A549 (cell line): Measurements from ENCODE around the gene FHIT. TPM values are rescaled to one million over a fixed set of nuclear protein-coding genes. Genes with fewer than 3 reads are reported as not detected.

Experiments used
- ATAC-seq, 2 experiments: fragments of 200-7000 bp in 1 of 2; fragments of >200 bp in 1 of 2; cut with Nextera tagmentation in 1 of 2; cut with Tn5 transposase in 1 of 2; 3 replicates each; pipeline versions ENCODE4 v1.8.0 to v1.9.1; 2018 to 2020; ENCODE audit warnings: mild to moderate bottlenecking in 1 of 2, moderate library complexity in 1 of 2
- CTCF ChIA-PET: fragments of 300-600 bp; sonication (Branson Sonifier 250); formaldehyde crosslinking; extraction: SDS; loops from one replicate; lab custom pipeline; 2021; ENCODE audit warnings: antibody characterized with exemption, inconsistent platforms; lab: Yijun Ruan, JAX
- POLR2A ChIA-PET: fragments of 350-600 bp; formaldehyde crosslinking; extraction: SDS; loops from one replicate; lab custom pipeline; 2021; ENCODE audit warnings: antibody characterized with exemption, inconsistent platforms; lab: Yijun Ruan, JAX
- DNase-seq, 2 experiments: peaks; one replicate each; pipeline versions ENCODE4 v3.0.0 to v3.0.0-alpha.2; 2011 to 2016; ENCODE audit warnings: low read depth in 1 of 2, low spot score in 1 of 2
- FAIRE-seq: peaks from 2 replicates; lab custom pipeline; 2011; peaks lifted over from hg19 to GRCh38; lab: Jason Lieb, UNC
- H3K27ac ChIP-seq, 2 experiments: fragments of >200 bp; sonication (Bioruptor Twin); formaldehyde crosslinking; 3 replicates each; pipeline ENCODE4 v1.5.1; 2016 to 2017
- H3K4me1 ChIP-seq: fragments of >200 bp; sonication (Bioruptor Twin); formaldehyde crosslinking; 3 replicates; pipeline ENCODE4 v1.6.1; 2016
- H3K4me2 ChIP-seq: fragments of >200 bp; sonication (Bioruptor Twin); formaldehyde crosslinking; 3 replicates; pipeline ENCODE4 v1.6.1; 2016
- H3K4me3 ChIP-seq: fragments of >200 bp; sonication (Bioruptor Twin); formaldehyde crosslinking; 3 replicates; pipeline ENCODE4 v1.5.1; 2016
- H3K9me3 ChIP-seq: fragments of >200 bp; sonication (Bioruptor Twin); formaldehyde crosslinking; 3 replicates; pipeline ENCODE4 v1.6.1; 2016
- EHF ChIP-seq: fragments of 250-450 bp; sonication (Bioruptor Pico); IDR thresholded peaks from 2 replicates; pipeline ENCODE4 v1.5.0; 2020; ENCODE audit warnings: mild to moderate bottlenecking
- ESRRA ChIP-seq: fragments of 150-350 bp; IDR thresholded peaks from 2 replicates; pipeline ENCODE4 v1.6.1; 2014; ENCODE audit warnings: mild to moderate bottlenecking, low read length, borderline replicate concordance
- GATA3 ChIP-seq: IDR thresholded peaks from 2 replicates; pipeline ENCODE4 v1.6.1; 2012; ENCODE audit warnings: borderline replicate concordance
- HDAC2 ChIP-seq: fragments of 200-600 bp; sonication (generic); IDR thresholded peaks from 2 replicates; pipeline ENCODE4 v1.6.1; 2016
- HOXA7 ChIP-seq: fragments of 250-450 bp; sonication (Bioruptor Pico); IDR thresholded peaks from 2 replicates; pipeline ENCODE4 v1.5.0; 2020; ENCODE audit warnings: mild to moderate bottlenecking, moderate library complexity
- HOXB13 ChIP-seq: fragments of 250-450 bp; sonication (Bioruptor Pico); IDR thresholded peaks from 2 replicates; pipeline ENCODE4 v1.5.0; 2020; ENCODE audit warnings: low read depth, mild to moderate bottlenecking, moderate library complexity
- JUN ChIP-seq, 2 experiments: fragments of >200 bp; sonication (Bioruptor Twin); formaldehyde crosslinking; IDR thresholded peaks; 2 replicates in 1 of 2; 3 replicates in 1 of 2; pipeline ENCODE4 v1.6.1; 2016 to 2017
- MAZ ChIP-seq: fragments of 150-350 bp; IDR thresholded peaks from 2 replicates; pipeline ENCODE4 v1.6.1; 2014; ENCODE audit warnings: antibody characterized with exemption, low read depth, low read length, borderline replicate concordance
- MYC ChIP-seq: IDR thresholded peaks from 2 replicates; pipeline ENCODE4 v1.6.1; 2012; ENCODE audit warnings: mild to moderate bottlenecking, inconsistent platforms, low read length, improper control_type of control experiment, borderline replicate concordance
- NFE2L2 ChIP-seq: fragments of 150-350 bp; conservative IDR thresholded peaks from 2 replicates; pipeline ENCODE4 v1.6.1; 2014; ENCODE audit warnings: low read length
- POLR2AphosphoS2 ChIP-seq: conservative IDR thresholded peaks from 2 replicates; pipeline ENCODE4 v1.6.1; 2012; ENCODE audit warnings: low read length, improper control_type of control experiment, inconsistent platforms
- RAD21 ChIP-seq, 2 experiments: fragments of >200 bp in 1 of 2; sonication (Bioruptor Twin) in 1 of 2; formaldehyde crosslinking in 1 of 2; IDR thresholded peaks in 1 of 2; conservative IDR thresholded peaks in 1 of 2; 2 replicates in 1 of 2; 3 replicates in 1 of 2; pipeline ENCODE4 v1.6.1; 2012 to 2018; ENCODE audit warnings: inconsistent platforms in 1 of 2
- RNF2 ChIP-seq: fragments of 200-600 bp; sonication (generic); IDR thresholded peaks from 2 replicates; pipeline ENCODE4 v1.6.1; 2016; ENCODE audit warnings: low read depth, mild to moderate bottlenecking, antibody characterized with exemption, moderate library complexity, borderline replicate concordance
- TFCP2L1 ChIP-seq: fragments of 250-450 bp; sonication (Bioruptor Pico); IDR thresholded peaks from 2 replicates; pipeline ENCODE4 v1.5.0; 2021; ENCODE audit warnings: mild to moderate bottlenecking
- ZFP36 ChIP-seq: fragments of 450-650 bp; IDR thresholded peaks from 2 replicates; pipeline ENCODE4 v1.6.1; 2014; ENCODE audit warnings: borderline replicate concordance; ENCODE audit not compliant: partially characterized antibody
- WGBS: methylation state at CpG from one replicate; pipeline ENCODE4 v1.1.6; 2017; ENCODE audit errors: missing lambda C conversion rate; 5-methylcytosine and 5-hydroxymethylcytosine counted together
- polyA plus RNA-seq, 4 experiments: library from polyadenylated mRNA; depleted of rRNA in 3 of 4; stranded (reverse); fragments of >200 nt; fragmentation: RNase III in 1 of 4; extraction: RNeasy Plus Mini Kit Qiagen cat#74134 plus additional on column Dnase treatment in 1 of 4; gene quantifications; 2 replicates in 3 of 4; 3 replicates in 1 of 4; pipeline ENCODE4 v1.2.3, GENCODE V29; 2011 to 2017
- TF ChIP-seq, protein P1 (sequence below): fragments of >200 bp; sonication (Bioruptor Twin); formaldehyde crosslinking; IDR thresholded peaks from 3 replicates; pipeline ENCODE4 v1.6.1; 2016
- TF ChIP-seq, protein P2 (sequence below): fragments of 250-450 bp; sonication (Bioruptor Pico); IDR thresholded peaks from 2 replicates; pipeline ENCODE4 v1.5.0; 2020; ENCODE audit warnings: low read depth, mild to moderate bottlenecking, moderate library complexity
- TF ChIP-seq, protein P3 (sequence below): IDR thresholded peaks from 2 replicates; pipeline ENCODE4 v1.6.1; 2012; ENCODE audit warnings: low read depth, borderline replicate concordance
- TF ChIP-seq, protein P4 (sequence below): IDR thresholded peaks from 2 replicates; pipeline ENCODE4 v1.6.1; 2012
- TF ChIP-seq, protein P5 (sequence below): fragments of 150-350 bp; IDR thresholded peaks from 2 replicates; pipeline ENCODE4 v1.6.1; 2014; ENCODE audit warnings: low read depth, mild to moderate bottlenecking, low read length

FHIT gene
- polyA plus RNA-seq, 2 of the 4 experiments (the other 2 are of a cell fraction): 0.76 to 0.92 TPM

- no peak overlapping the region for H3K27ac ChIP-seq
- ChIA-PET POLR2A (no interaction called here), CTCF (no interaction called here)
- whole genome bisulfite sequencing: 13% methylated on average over 5 of the region's 5 CpGs
- FAIRE-seq (no peak), ATAC-seq (no peak)
- no peak overlapping the region for H3K4me3 ChIP-seq
- H3K9me3 ChIP-seq: no peaks in the 10 kb centered on the region
- TF ChIP-seq MAZ: no peak
- TF ChIP-seq, protein P1, sequence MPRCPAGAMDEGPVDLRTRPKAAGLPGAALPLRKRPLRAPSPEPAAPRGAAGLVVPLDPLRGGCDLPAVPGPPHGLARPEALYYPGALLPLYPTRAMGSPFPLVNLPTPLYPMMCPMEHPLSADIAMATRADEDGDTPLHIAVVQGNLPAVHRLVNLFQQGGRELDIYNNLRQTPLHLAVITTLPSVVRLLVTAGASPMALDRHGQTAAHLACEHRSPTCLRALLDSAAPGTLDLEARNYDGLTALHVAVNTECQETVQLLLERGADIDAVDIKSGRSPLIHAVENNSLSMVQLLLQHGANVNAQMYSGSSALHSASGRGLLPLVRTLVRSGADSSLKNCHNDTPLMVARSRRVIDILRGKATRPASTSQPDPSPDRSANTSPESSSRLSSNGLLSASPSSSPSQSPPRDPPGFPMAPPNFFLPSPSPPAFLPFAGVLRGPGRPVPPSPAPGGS: no peak
- TF ChIP-seq, protein P2, sequence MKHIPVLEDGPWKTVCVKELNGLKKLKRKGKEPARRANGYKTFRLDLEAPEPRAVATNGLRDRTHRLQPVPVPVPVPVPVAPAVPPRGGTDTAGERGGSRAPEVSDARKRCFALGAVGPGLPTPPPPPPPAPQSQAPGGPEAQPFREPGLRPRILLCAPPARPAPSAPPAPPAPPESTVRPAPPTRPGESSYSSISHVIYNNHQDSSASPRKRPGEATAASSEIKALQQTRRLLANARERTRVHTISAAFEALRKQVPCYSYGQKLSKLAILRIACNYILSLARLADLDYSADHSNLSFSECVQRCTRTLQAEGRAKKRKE (CRISPR knock-in tag): no peak
- TF ChIP-seq, protein P3, sequence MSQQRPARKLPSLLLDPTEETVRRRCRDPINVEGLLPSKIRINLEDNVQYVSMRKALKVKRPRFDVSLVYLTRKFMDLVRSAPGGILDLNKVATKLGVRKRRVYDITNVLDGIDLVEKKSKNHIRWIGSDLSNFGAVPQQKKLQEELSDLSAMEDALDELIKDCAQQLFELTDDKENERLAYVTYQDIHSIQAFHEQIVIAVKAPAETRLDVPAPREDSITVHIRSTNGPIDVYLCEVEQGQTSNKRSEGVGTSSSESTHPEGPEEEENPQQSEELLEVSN: no peak
- TF ChIP-seq, all 56 proteins: peak for 0
- H3K4me1 ChIP-seq: no peaks in the 10 kb centered on the region
- no peak for DNase-seq
- no peak overlapping the region for H3K4me2 ChIP-seq
Observed at GRCh38 chr3:60696428-60697125, 554.7 kb downstream of the FHIT start.

- ChIA-PET POLR2A (no interaction called here), CTCF (no interaction called here)
- no peak overlapping the region for H3K27ac ChIP-seq
- H3K9me3 ChIP-seq: no peaks in the 10 kb centered on the region
- no peak overlapping the region for H3K4me2 ChIP-seq
- FAIRE-seq: no peak
- 11% methylated on average over 2 of the region's 2 CpGs for WGBS
- TF ChIP-seq TFCP2L1 (CRISPR knock-in tag) (no peak), MYC (no peak), HOXB13 (CRISPR knock-in tag) (no peak), ZFP36 (no peak), ESRRA (no peak), POLR2AphosphoS2 (no peak), RNF2 (no peak), JUN (IDR thresholded peaks at IDR 0.05) (no peak), NFE2L2 (no peak), HDAC2 (no peak), GATA3 (no peak), HOXA7 (no peak), RAD21 (conservative IDR thresholded peaks at IDR 0.05 in 1 of 2, IDR thresholded peaks at IDR 0.05 in 1 of 2) (no peak), MAZ (no peak), EHF (CRISPR knock-in tag) (no peak)
- TF ChIP-seq, protein P1: no peak
- TF ChIP-seq, protein P4, sequence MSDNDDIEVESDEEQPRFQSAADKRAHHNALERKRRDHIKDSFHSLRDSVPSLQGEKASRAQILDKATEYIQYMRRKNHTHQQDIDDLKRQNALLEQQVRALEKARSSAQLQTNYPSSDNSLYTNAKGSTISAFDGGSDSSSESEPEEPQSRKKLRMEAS: no peak
- TF ChIP-seq, protein P5, sequence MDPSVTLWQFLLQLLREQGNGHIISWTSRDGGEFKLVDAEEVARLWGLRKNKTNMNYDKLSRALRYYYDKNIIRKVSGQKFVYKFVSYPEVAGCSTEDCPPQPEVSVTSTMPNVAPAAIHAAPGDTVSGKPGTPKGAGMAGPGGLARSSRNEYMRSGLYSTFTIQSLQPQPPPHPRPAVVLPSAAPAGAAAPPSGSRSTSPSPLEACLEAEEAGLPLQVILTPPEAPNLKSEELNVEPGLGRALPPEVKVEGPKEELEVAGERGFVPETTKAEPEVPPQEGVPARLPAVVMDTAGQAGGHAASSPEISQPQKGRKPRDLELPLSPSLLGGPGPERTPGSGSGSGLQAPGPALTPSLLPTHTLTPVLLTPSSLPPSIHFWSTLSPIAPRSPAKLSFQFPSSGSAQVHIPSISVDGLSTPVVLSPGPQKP: no peak
- no peak for ATAC-seq
- no peaks in the 10 kb centered on the region for H3K4me1 ChIP-seq
- DNase-seq: no peak
- H3K4me3 ChIP-seq: no peak overlapping the region
Observed at GRCh38 chr3:60675424-60675823, 575.8 kb downstream of the FHIT start.
